ENCODE data around the gene ADAMTSL1. TPM values are rescaled to one million over a fixed set of nuclear protein-coding genes. Genes with fewer than 3 reads are reported as not detected.

Gene ADAMTSL1
- total and polyA plus RNA-seq, 2 experiments from 2014 or later, result 2.3 to 5.0 TPM

- H2AFZ ChIP-seq, result no peak overlapping the region
- H3K36me3 ChIP-seq (ENCODE audit: insufficient read depth), result no peaks in the 10 kb centered on the region
- no peaks in the 10 kb centered on the region for H3K9me2 ChIP-seq (ENCODE audit: insufficient read depth)
- no peak overlapping the region for H3K27ac ChIP-seq (ENCODE audit: low read depth)
- Mint-ChIP-seq H3K27me3 (ENCODE audit: insufficient read depth, low read depth, poor library complexity) (no peaks in the 10 kb centered on the region), H3K4me3 (no peak overlapping the region), H3K4me1 (no peaks in the 10 kb centered on the region), H3K36me3 (ENCODE audit: low read depth) (no peaks in the 10 kb centered on the region), H3K27ac (no peak overlapping the region), H3K9me3 (no peaks in the 10 kb centered on the region)
- no peaks in the 10 kb centered on the region for H3K4me1 ChIP-seq (ENCODE audit: insufficient read depth)
- H3F3A ChIP-seq (replicated peaks; ENCODE audit: low read depth), result no peaks in the 10 kb centered on the region
- no peak for TF ChIP-seq EZH2phosphoT487 (IDR thresholded peaks at IDR 0.05; ENCODE audit: unreplicated experiment)
- no peak for TF ChIP-seq REST (IDR thresholded peaks at IDR 0.05; ENCODE audit: unreplicated experiment)
- TF ChIP-seq POLR2AphosphoS5 (IDR thresholded peaks at IDR 0.05; ENCODE audit: low read depth), result no peak
- TF ChIP-seq CREB1 (CRISPR knock-in tag; IDR thresholded peaks at IDR 0.05; ENCODE audit: low read depth), result no peak
- no peak for TF ChIP-seq NANOG (IDR thresholded peaks at IDR 0.05; ENCODE audit: borderline replicate concordance)
- TF ChIP-seq ETS1 (IDR thresholded peaks at IDR 0.05), result no peak
- ATAC-seq (no peak), DNase-seq (ENCODE audit: low spot score) (no peak)
- no peaks in the 10 kb centered on the region for H3K79me2 ChIP-seq (replicated peaks; ENCODE audit: insufficient read depth)
- no peaks in the 10 kb centered on the region for H3K27me3 ChIP-seq (ENCODE audit: insufficient read depth)
- H3K4me3 ChIP-seq, result no peak overlapping the region
- H4K20me1 ChIP-seq (replicated peaks; ENCODE audit: insufficient read depth), result no peaks in the 10 kb centered on the region
- no peak overlapping the region for H3K4me2 ChIP-seq
Measured at GRCh38 chr9:18618862-18619261, 144.9 kb downstream of the ADAMTSL1 start.

- Histone ChIP-seq H3K9me2 (ENCODE audit: insufficient read depth) (no peaks in the 10 kb centered on the region), H2AFZ (no peak overlapping the region), H3K27me3 (ENCODE audit: insufficient read depth) (no peaks in the 10 kb centered on the region), H3F3A (replicated peaks; ENCODE audit: low read depth) (no peaks in the 10 kb centered on the region), H3K4me3 (no peak overlapping the region), H3K4me2 (no peak overlapping the region), H3K36me3 (ENCODE audit: insufficient read depth) (no peaks in the 10 kb centered on the region), H3K27ac (ENCODE audit: low read depth) (no peak overlapping the region), H3K4me1 (ENCODE audit: insufficient read depth) (no peaks in the 10 kb centered on the region), H4K20me1 (replicated peaks; ENCODE audit: insufficient read depth) (no peaks in the 10 kb centered on the region), H3K79me2 (replicated peaks; ENCODE audit: insufficient read depth) (no peaks in the 10 kb centered on the region)
- no peak overlapping the region for H3K4me3 Mint-ChIP-seq
- TF ChIP-seq STAT1 (IDR thresholded peaks at IDR 0.05; ENCODE audit: unreplicated experiment), result no peak
- TF ChIP-seq EZH2 (IDR thresholded peaks at IDR 0.05; ENCODE audit: low read depth, unreplicated experiment), result no peak
- TF ChIP-seq REST (IDR thresholded peaks at IDR 0.05; ENCODE audit: unreplicated experiment), result no peak
- TF ChIP-seq JUNB (IDR thresholded peaks at IDR 0.05; ENCODE audit: unreplicated experiment), result no peak
- no peak for TF ChIP-seq ETS1 (IDR thresholded peaks at IDR 0.05)
- no peak for TF ChIP-seq ZNF331 (CRISPR knock-in tag; IDR thresholded peaks at IDR 0.05; ENCODE audit: low read depth)
- ATAC-seq (no peak), DNase-seq (ENCODE audit: low spot score) (no peak)
- H3K27ac Mint-ChIP-seq, result no peak overlapping the region
- H3K4me1 Mint-ChIP-seq, result no peaks in the 10 kb centered on the region
- H3K27me3 Mint-ChIP-seq (ENCODE audit: insufficient read depth, low read depth, poor library complexity), result no peaks in the 10 kb centered on the region
- H3K9me3 Mint-ChIP-seq, result no peaks in the 10 kb centered on the region
- no peaks in the 10 kb centered on the region for H3K36me3 Mint-ChIP-seq (ENCODE audit: low read depth)
Measured at GRCh38 chr9:18622186-18622836, 148.4 kb downstream of the ADAMTSL1 start.
